PC-9 (cell line): ENCODE results near the gene CEACAM21. TPM values are rescaled to one million over a fixed set of nuclear protein-coding genes. Genes with fewer than 3 reads are reported as not detected.

Experiments used
- BruUV-seq: library from RNA; stranded (reverse); fragments of 400-500 nt; replicated peaks from 2 replicates; lab custom pipeline; 2021; lab: Mats Ljungman, UMichigan
- CTCF ChIA-PET: fragments of 300-600 bp; sonication (Branson Sonifier 250); formaldehyde crosslinking; loops from one replicate; lab custom pipeline; 2022; ENCODE audit warnings: antibody characterized with exemption; lab: Charles Lee
- POLR2A ChIA-PET: fragments of 300-600 bp; sonication (Branson Sonifier 250); formaldehyde crosslinking; loops from one replicate; lab custom pipeline; 2022; ENCODE audit warnings: antibody characterized with exemption; ENCODE audit not compliant: unreplicated experiment; lab: Charles Lee
- DNase-seq, 2 experiments: peaks; one replicate each; pipeline versions ENCODE4 v3.0.0 to v3.0.0-alpha.2; 2015 to 2022; ENCODE audit warnings: mixed read lengths in 1 of 2
- H2AFZ ChIP-seq: fragments of 200-600 bp; sonication (generic); 2 replicates; pipeline ENCODE4 v1.8.1; 2017; ENCODE audit warnings: antibody characterized with exemption
- H3F3A ChIP-seq: fragments of 200-600 bp; sonication (generic); 2 replicates; pipeline ENCODE4 v1.8.1; 2017; ENCODE audit warnings: antibody characterized with exemption, mild to moderate bottlenecking, low read depth; ENCODE audit not compliant: insufficient read depth
- H3K27ac ChIP-seq: fragments of 200-600 bp; sonication (generic); 2 replicates; pipeline ENCODE4 v1.6.1; 2016; ENCODE audit warnings: mixed run types
- H3K27me3 ChIP-seq: fragments of 200-600 bp; sonication (generic); 2 replicates; pipeline ENCODE4 v1.6.1; 2016; ENCODE audit warnings: low read depth, mixed run types; ENCODE audit not compliant: insufficient read depth
- H3K36me3 ChIP-seq: fragments of 200-600 bp; sonication (generic); 2 replicates; pipeline ENCODE4 v1.6.1; 2016; ENCODE audit warnings: low read depth, mixed run types
- H3K4me1 ChIP-seq: fragments of 200-600 bp; sonication (generic); replicated peaks from 2 replicates; pipeline ENCODE4 v1.6.1; 2016; ENCODE audit warnings: mixed run types; ENCODE audit not compliant: insufficient read depth
- H3K4me2 ChIP-seq: fragments of 200-600 bp; sonication (generic); 2 replicates; pipeline ENCODE4 v1.6.1; 2017; ENCODE audit warnings: mixed run types
- H3K4me3 ChIP-seq: fragments of 200-600 bp; sonication (generic); 2 replicates; pipeline ENCODE4 v1.6.1; 2016; ENCODE audit warnings: mixed run types
- H3K79me2 ChIP-seq: fragments of 200-600 bp; sonication (generic); 2 replicates; pipeline ENCODE4 v1.6.1; 2017; ENCODE audit warnings: low read depth, mixed run types
- H3K9me2 ChIP-seq: fragments of 200-600 bp; sonication (generic); 2 replicates; pipeline ENCODE4 v1.8.1; 2017; ENCODE audit warnings: mild to moderate bottlenecking; ENCODE audit not compliant: insufficient read depth
- H3K9me3 ChIP-seq: fragments of 200-600 bp; sonication (generic); 2 replicates; pipeline ENCODE4 v1.8.1; 2016; ENCODE audit warnings: low read depth; ENCODE audit not compliant: insufficient read depth
- H4K20me1 ChIP-seq: fragments of 200-600 bp; sonication (generic); 2 replicates; pipeline ENCODE4 v1.8.1; 2017; ENCODE audit not compliant: insufficient read depth
- CTCF ChIP-seq: fragments of 200-600 bp; sonication (generic); conservative IDR thresholded peaks from 2 replicates; pipeline ENCODE4 v1.6.1; 2017; ENCODE audit warnings: mixed run types, antibody characterized with exemption, mild to moderate bottlenecking, moderate library complexity
- EZH2 ChIP-seq: fragments of 200-600 bp; sonication (generic); IDR thresholded peaks from 2 replicates; pipeline ENCODE4 v1.8.0; 2017; ENCODE audit warnings: antibody characterized with exemption, low read depth
- intact Hi-C: fragments of 100-400 bp; cut with micrococcal nuclease; formaldehyde crosslinking; loops from one replicate; pipeline ENCODE4 v1.10.0; 2022; ENCODE audit not compliant: unreplicated experiment
- total RNA-seq: library from RNA; stranded (reverse); gene quantifications from 2 replicates; pipeline ENCODE4 v1.2.3, GENCODE V29; 2021

Gene CEACAM21
- total RNA-seq, 1 experiment from 2014 or later, result not detected

GRCh38 chr19:41607668-41608067 lies 31.7 kb downstream of the CEACAM21 start:
- Histone ChIP-seq H3K27ac (no peak overlapping the region), H3K4me2 (no peak overlapping the region), H3F3A (no peaks in the 10 kb centered on the region), H3K4me1 (no peaks in the 10 kb centered on the region), H4K20me1 (no peaks in the 10 kb centered on the region), H3K36me3 (no peaks in the 10 kb centered on the region), H3K9me2 (no peaks in the 10 kb centered on the region), H2AFZ (no peak overlapping the region), H3K27me3 (peaks cover 84% of the 10 kb centered on the region), H3K9me3 (no peaks in the 10 kb centered on the region), H3K79me2 (no peaks in the 10 kb centered on the region), H3K4me3 (no peak overlapping the region)
- DNase-seq, result no peak
- no peak for TF ChIP-seq CTCF
- no TSS peak for BruUV-seq
- CTCF ChIA-PET, result no interaction called here
- intact Hi-C loops, result no loop called here
- POLR2A ChIA-PET, result no interaction called here

- Histone ChIP-seq H3K79me2 (no peaks in the 10 kb centered on the region), H3K36me3 (no peaks in the 10 kb centered on the region), H3K27me3 (peaks cover 73% of the 10 kb centered on the region), H4K20me1 (no peaks in the 10 kb centered on the region), H3K4me1 (no peaks in the 10 kb centered on the region), H3K4me3 (no peak overlapping the region), H3K4me2 (no peak overlapping the region), H3K9me3 (no peaks in the 10 kb centered on the region), H3K9me2 (no peaks in the 10 kb centered on the region), H2AFZ (no peak overlapping the region), H3F3A (no peaks in the 10 kb centered on the region), H3K27ac (no peak overlapping the region)
- CTCF ChIA-PET, result no interaction called here
- TF ChIP-seq CTCF, result no peak
- TF ChIP-seq EZH2, result no peak
- intact Hi-C loops, result no loop called here
- BruUV-seq, result no TSS peak
- POLR2A ChIA-PET, result no interaction called here
- no peak for DNase-seq
Observed at GRCh38 chr19:41610789-41611188, 34.8 kb downstream of the CEACAM21 start.

GRCh38 chr19:41612483-41612882 lies 36.5 kb downstream of the CEACAM21 start:
- Histone ChIP-seq H3K4me2 (no peak overlapping the region), H3K9me3 (no peaks in the 10 kb centered on the region), H3K36me3 (no peaks in the 10 kb centered on the region), H4K20me1 (no peaks in the 10 kb centered on the region), H3K4me1 (no peaks in the 10 kb centered on the region), H3K27ac (no peak overlapping the region), H3K79me2 (no peaks in the 10 kb centered on the region), H3K27me3 (peaks cover 64% of the 10 kb centered on the region), H3K9me2 (no peaks in the 10 kb centered on the region), H2AFZ (no peak overlapping the region), H3F3A (no peaks in the 10 kb centered on the region), H3K4me3 (no peak overlapping the region)
- intact Hi-C loops, result no loop called here
- ChIA-PET CTCF (no interaction called here), POLR2A (interaction anchor here (0.5 kb wide), 1 partner anchor 1220 kb away, joined by 8 read pairs; no protein-coding TSS in a partner anchor)
- TF ChIP-seq CTCF (no peak), EZH2 (no peak)
- no peak for DNase-seq
- no TSS peak for BruUV-seq
